GM12872 (cell line): ENCODE data around the gene HHAT.

ENCODE experiments used
- TF ChIP-seq, protein P1 (sequence below): IDR thresholded peaks from 3 replicates; pipeline ENCODE4 v1.5.1; 2011; ENCODE audit warnings: low read depth, mild to moderate bottlenecking, low read length, moderate library complexity; ENCODE audit not compliant: insufficient read depth

Gene HHAT

GRCh38 chr1:210397252-210397651 lies 68.5 kb downstream of the HHAT start:
- TF ChIP-seq, protein P1, sequence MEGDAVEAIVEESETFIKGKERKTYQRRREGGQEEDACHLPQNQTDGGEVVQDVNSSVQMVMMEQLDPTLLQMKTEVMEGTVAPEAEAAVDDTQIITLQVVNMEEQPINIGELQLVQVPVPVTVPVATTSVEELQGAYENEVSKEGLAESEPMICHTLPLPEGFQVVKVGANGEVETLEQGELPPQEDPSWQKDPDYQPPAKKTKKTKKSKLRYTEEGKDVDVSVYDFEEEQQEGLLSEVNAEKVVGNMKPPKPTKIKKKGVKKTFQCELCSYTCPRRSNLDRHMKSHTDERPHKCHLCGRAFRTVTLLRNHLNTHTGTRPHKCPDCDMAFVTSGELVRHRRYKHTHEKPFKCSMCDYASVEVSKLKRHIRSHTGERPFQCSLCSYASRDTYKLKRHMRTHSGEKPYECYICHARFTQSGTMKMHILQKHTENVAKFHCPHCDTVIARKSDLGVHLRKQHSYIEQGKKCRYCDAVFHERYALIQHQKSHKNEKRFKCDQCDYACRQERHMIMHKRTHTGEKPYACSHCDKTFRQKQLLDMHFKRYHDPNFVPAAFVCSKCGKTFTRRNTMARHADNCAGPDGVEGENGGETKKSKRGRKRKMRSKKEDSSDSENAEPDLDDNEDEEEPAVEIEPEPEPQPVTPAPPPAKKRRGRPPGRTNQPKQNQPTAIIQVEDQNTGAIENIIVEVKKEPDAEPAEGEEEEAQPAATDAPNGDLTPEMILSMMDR, result no peak

DNA sequence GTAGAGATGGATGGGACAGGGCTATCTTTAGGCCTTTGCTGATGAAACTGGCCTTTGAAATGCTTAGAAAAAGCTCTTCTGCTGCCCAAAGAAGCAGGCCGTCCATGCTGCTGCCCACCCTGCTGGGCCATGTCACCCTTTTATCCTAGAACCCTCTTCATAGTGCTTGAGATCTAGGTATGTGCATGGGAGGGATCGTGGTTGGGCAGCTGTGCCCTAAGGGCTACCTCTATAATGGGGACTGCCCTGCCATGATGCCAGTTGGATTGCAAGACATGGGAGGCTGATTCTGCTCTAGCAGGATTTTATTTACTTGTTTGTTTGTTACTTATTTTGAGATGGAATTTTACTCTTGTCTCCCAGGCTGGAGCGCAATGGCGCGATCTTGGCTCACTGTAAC lies 69.0 kb downstream of the HHAT start:
- TF ChIP-seq, protein P1, result no peak

GRCh38 chr1:210398466-210398865 lies 69.8 kb downstream of the HHAT start:
- TF ChIP-seq, protein P1, result no peak

DNA sequence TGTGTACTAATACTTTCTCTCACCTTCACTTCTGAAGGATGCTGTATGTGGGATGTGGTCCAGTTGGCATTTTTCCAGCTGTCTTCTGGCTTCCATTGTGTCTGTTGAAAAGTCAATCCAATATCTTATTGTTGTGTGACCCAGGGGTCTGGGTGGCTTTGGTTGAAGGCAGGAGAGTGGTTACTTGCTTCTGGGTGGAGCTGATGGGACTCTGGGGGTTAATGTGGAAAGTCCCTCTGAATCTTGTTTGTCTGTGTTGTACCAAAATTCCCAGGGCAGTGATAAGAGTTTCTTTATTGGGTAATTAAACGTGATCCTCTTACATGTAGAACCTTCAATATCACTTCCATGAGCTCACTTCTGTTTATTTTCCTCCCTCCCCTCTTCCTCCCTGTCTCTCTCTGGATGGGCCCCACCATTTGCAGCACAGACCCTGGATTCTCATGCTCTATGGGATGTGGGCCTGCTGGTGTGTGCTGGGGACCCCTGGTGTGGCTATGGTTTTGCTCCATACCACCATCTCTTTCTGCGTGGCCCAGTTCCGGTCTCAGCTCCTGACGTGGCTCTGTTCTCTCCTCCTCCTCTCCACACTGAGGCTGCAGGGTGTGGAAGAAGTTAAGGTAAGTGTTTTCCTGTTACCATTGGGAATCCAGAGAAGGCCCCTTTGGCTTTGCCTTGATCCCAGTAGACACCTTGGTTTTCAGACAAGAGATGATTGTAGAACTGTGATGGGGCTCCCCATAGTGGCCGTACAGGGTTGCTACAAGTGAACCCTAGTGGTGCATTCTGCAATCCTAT lies 71.5 kb downstream of the HHAT start:
- TF ChIP-seq, protein P1, result peak; percentile 88

DNA sequence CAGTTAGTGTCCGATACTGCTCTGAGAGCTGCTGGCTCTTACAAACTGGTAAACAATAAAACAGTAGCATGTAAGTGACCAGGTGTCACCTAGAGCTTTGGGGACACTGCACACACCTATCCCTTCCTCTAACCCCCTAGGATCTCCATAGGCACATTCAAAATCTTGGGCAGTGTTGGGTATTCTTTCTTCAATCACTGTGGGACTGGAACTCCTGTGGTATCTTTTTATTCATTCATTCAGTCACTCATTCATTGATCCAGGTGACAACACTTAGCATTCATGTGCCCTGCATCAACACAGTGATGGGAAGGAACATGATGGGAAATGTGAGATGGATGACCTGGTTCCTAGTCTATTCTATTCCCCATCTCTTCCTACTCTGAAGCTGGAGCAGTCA lies 73.9 kb downstream of the HHAT start:
- TF ChIP-seq, protein P1, result no peak

- TF ChIP-seq, protein P1, result no peak
These were observed 76.6 kb downstream of the HHAT start for GRCh38 chr1:210405316-210405715.

GRCh38 chr1:210407207-210407886 lies 78.6 kb downstream of the HHAT start:
- TF ChIP-seq, protein P1, result peak; percentile 95
